Measurements from ENCODE around the gene PCBP1. TPM values are rescaled to one million over a fixed set of nuclear protein-coding genes. Genes with fewer than 3 reads are reported as not detected.

The PCBP1 gene
- total and polyA plus RNA-seq, 9 of the 15 experiments (the other 6 are each of a cell fraction or from before 2014, with no cell fraction given) = 19.2 to 407 (median 78.1) TPM

DNA sequence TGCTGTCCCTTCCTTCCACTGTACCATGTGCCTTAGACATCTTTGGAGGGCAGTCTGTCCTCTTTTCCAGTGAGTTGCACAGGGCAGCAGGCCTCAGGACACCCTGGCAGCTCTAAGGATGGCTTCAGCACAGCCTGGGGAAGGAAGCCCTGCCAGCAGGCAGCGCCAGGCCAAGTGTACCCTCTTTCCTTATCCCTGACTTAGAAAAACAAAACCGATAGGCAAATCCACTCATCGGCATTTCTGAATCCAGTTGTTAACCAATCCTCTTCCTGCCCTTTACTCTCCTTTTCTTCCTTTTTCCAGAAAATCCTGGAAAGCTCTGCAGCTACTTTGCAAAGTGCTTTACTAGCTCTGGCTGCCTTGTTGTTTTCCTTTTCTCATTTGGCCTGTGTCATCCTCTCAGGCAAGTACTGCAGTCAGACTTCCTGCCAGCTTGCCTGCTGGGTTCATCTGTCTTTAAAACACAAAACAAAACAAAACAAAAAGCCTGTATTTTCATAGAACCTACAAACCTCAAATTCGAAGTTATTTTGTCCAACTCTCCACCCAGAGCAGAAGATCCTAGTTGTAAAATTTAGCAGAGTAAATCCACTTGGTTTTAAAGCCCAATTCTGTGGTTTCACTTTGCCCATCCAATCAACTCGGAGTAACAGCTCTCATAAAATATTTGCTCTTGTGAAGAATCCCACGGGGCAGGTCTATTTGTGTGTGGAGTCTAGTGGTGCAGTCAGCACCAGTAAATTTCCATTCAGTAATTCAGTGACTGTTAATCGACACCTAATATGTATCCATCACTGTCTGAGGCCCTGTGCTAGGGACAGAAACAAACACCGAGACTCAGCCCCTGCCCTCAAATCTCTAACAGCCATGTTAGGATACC lies 45.2 kb downstream of the PCBP1 start (continued):
- TF ChIP-seq, protein P1, sequence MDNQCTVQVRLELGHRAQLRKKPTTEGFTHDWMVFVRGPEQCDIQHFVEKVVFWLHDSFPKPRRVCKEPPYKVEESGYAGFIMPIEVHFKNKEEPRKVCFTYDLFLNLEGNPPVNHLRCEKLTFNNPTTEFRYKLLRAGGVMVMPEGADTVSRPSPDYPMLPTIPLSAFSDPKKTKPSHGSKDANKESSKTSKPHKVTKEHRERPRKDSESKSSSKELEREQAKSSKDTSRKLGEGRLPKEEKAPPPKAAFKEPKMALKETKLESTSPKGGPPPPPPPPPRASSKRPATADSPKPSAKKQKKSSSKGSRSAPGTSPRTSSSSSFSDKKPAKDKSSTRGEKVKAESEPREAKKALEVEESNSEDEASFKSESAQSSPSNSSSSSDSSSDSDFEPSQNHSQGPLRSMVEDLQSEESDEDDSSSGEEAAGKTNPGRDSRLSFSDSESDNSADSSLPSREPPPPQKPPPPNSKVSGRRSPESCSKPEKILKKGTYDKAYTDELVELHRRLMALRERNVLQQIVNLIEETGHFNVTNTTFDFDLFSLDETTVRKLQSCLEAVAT (IDR thresholded peaks at IDR 0.05) = no peak; a peak in 3 of 4 replicates
- TF ChIP-seq RAD51 (IDR thresholded peaks at IDR 0.05; ENCODE audit: borderline replicate concordance, low read depth) = no peak
- no peak for TF ChIP-seq KLF13 (tag; IDR thresholded peaks at IDR 0.05; ENCODE audit: borderline replicate concordance, low read depth)
- TF ChIP-seq, protein P2, sequence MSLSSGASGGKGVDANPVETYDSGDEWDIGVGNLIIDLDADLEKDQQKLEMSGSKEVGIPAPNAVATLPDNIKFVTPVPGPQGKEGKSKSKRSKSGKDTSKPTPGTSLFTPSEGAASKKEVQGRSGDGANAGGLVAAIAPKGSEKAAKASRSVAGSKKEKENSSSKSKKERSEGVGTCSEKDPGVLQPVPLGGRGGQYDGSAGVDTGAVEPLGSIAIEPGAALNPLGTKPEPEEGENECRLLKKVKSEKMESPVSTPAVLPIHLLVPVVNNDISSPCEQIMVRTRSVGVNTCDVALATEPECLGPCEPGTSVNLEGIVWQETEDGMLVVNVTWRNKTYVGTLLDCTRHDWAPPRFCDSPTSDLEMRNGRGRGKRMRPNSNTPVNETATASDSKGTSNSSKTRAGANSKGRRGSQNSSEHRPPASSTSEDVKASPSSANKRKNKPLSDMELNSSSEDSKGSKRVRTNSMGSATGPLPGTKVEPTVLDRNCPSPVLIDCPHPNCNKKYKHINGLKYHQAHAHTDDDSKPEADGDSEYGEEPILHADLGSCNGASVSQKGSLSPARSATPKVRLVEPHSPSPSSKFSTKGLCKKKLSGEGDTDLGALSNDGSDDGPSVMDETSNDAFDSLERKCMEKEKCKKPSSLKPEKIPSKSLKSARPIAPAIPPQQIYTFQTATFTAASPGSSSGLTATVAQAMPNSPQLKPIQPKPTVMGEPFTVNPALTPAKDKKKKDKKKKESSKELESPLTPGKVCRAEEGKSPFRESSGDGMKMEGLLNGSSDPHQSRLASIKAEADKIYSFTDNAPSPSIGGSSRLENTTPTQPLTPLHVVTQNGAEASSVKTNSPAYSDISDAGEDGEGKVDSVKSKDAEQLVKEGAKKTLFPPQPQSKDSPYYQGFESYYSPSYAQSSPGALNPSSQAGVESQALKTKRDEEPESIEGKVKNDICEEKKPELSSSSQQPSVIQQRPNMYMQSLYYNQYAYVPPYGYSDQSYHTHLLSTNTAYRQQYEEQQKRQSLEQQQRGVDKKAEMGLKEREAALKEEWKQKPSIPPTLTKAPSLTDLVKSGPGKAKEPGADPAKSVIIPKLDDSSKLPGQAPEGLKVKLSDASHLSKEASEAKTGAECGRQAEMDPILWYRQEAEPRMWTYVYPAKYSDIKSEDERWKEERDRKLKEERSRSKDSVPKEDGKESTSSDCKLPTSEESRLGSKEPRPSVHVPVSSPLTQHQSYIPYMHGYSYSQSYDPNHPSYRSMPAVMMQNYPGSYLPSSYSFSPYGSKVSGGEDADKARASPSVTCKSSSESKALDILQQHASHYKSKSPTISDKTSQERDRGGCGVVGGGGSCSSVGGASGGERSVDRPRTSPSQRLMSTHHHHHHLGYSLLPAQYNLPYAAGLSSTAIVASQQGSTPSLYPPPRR (CRISPR knock-in tag; IDR thresholded peaks at IDR 0.05; ENCODE audit: borderline replicate concordance) = no peak
- TF ChIP-seq CTBP1 (IDR thresholded peaks at IDR 0.05; ENCODE audit: borderline replicate concordance) = no peak
- TF ChIP-seq BACH1 (tag; IDR thresholded peaks at IDR 0.05) = no peak
- TF ChIP-seq ZNF707 (CRISPR knock-in tag; conservative IDR thresholded peaks at IDR 0.05) = no peak
- no peak for TF ChIP-seq SP1 (CRISPR knock-in tag; IDR thresholded peaks at IDR 0.05)
- peak; percentile 62 for TF ChIP-seq POLR2A (conservative IDR thresholded peaks at IDR 0.05)
- TF ChIP-seq, protein P3, sequence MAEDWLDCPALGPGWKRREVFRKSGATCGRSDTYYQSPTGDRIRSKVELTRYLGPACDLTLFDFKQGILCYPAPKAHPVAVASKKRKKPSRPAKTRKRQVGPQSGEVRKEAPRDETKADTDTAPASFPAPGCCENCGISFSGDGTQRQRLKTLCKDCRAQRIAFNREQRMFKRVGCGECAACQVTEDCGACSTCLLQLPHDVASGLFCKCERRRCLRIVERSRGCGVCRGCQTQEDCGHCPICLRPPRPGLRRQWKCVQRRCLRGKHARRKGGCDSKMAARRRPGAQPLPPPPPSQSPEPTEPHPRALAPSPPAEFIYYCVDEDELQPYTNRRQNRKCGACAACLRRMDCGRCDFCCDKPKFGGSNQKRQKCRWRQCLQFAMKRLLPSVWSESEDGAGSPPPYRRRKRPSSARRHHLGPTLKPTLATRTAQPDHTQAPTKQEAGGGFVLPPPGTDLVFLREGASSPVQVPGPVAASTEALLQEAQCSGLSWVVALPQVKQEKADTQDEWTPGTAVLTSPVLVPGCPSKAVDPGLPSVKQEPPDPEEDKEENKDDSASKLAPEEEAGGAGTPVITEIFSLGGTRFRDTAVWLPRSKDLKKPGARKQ (CRISPR knock-in tag; IDR thresholded peaks at IDR 0.05) = no peak
- TF ChIP-seq, protein P4, sequence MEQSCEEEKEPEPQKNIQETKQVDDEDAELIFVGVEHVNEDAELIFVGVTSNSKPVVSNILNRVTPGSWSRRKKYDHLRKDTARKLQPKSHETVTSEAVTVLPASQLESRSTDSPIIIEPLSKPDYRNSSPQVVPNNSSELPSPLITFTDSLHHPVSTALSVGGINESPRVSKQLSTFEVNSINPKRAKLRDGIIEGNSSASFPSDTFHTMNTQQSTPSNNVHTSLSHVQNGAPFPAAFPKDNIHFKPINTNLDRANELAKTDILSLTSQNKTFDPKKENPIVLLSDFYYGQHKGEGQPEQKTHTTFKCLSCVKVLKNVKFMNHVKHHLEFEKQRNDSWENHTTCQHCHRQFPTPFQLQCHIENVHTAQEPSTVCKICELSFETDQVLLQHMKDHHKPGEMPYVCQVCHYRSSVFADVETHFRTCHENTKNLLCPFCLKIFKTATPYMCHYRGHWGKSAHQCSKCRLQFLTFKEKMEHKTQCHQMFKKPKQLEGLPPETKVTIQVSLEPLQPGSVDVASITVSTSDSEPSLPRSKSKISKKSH (CRISPR knock-in tag; IDR thresholded peaks at IDR 0.05) = no peak
- no peak for TF ChIP-seq LARP7 (IDR thresholded peaks at IDR 0.05)
- no peak for TF ChIP-seq CBFA2T2 (conservative IDR thresholded peaks at IDR 0.05)
- TF ChIP-seq HMG20B (CRISPR knock-in tag; IDR thresholded peaks at IDR 0.05) = no peak
- no peak for TF ChIP-seq HMGN3 (IDR thresholded peaks at IDR 0.05; ENCODE audit: borderline replicate concordance, extremely low read depth, insufficient read length, low read depth, low read length)

Data from K562 (cell line).